Putamen (tissue), 1 donor: ENCODE results near the gene KRT82.
A peak's percentile ranks its signal among the peaks of the same experiment; 100 is the strongest.
"Not testable (repeated sequence)": the region's sequence is repeated elsewhere in the genome, so short reads cannot be mapped to it uniquely, and the experiment has no call there.

Experiments used
- DNase-seq: peaks from one replicate; pipeline ENCODE4 v3.0.0-alpha.2; 2016; ENCODE audit warnings: low spot score

Gene KRT82

DNA sequence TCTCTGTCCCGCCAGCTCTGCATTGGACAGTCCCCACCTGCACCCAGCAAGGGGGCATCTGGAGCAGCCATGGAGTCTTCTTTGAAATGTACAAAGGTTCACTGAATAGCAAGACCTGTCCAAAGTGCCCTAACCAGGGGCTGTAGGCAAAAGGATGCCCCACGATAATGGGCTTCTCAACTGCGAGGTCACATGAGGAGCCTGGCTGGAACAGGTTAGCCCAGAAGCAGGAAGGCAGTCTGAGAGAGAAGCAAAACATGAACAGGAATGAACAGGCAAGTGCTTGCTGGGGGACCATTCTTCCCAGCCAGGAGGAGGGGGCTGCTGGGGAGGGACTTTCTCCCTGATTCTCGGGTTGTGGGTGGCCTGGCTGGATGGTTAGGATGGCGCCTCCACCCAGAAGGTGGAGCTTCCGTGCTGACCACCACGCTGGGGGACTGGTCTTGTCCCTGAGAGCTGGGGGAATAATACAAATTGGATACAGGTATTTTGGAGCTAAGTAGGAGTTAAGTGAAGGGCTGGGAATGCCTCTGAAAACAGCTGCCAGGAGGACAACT lies 46.0 kb downstream of the KRT82 start:
- DNase-seq, result no peak

- no peak for DNase-seq
Measured at GRCh38 chr12:52359621-52360061, 46.5 kb downstream of the KRT82 start.

DNA sequence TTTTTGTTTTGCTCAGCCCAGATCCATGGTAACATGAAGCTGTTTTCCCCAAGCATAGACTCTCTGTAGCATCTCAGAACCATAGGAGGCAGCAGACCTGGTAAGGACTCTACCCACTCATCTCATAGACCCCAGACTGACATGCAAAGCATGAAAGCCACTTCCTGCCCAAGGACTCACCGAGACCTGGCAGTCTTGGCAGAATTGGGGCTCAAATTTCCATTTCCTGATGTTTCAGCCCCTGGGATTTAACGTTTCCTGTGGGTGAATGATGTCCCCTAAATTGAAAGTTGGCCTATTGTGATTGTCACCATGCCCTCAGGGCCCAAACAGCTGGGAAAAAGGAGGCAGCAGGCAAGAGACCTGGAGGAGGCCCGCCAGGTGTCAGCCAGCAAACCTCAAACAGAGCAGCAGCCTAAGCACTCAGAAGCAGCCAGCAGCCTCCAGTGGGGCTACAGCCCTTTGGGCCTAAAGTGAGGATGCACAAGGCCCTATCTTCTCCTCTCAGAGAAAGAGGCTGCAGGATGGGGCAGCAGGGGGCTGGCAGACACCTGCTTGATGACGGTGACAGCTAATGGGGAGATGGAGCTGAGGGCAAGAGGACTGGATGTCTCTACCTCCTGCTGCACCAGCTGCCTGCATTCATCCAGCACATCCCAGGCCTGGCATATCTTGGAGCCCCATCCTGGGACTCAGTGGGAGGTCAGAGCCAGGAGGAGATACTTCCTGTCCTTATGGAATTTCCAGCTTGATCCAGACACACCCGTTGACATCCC lies 47.4 kb downstream of the KRT82 start:
- DNase-seq, result no peak

DNA sequence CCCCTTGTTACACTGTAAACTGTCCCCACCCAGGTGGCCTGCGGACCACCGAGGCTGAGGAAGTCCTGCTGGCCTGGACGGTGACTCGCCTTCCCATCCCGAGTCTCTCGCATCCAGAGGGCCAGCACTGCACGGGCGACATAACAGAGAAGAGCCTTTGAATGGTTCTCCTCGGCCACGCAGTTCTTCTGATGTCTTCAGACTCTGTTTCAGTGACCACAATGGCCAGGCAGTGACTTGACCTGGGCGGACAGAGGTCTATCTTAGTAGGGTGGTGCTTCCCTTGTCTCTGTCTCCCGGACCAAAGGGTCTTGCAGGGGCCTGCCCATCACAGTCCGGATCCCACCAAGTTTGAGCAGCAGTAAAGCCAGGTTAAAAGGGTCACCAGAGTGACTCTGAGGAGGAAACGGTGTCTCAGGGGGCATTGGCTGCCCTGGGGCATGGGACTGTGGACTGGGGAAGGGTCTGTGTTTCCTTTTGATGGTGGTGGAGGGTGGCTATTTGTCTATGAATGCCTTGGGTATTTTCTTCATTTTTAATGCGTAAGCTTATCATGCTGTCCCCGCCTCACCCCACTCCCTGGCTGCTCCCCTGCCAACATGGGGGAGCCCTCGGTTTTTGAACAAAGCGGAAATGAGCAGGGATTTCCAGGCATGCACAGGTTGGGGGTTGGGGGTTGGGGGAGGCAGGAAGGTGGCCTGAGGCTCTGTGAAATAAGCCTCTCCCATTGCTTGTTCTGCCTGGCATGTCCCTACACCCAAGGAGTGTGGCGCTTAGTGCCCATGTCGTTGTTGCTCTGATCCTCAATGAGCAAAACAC lies 49.2 kb downstream of the KRT82 start:
- no peak for DNase-seq

- DNase-seq, result no peak
Measured at GRCh38 chr12:52356031-52356761, 49.9 kb downstream of the KRT82 start.

GRCh38 chr12:52355176-52355575 lies 51.0 kb downstream of the KRT82 start:
- no peak for DNase-seq

DNA sequence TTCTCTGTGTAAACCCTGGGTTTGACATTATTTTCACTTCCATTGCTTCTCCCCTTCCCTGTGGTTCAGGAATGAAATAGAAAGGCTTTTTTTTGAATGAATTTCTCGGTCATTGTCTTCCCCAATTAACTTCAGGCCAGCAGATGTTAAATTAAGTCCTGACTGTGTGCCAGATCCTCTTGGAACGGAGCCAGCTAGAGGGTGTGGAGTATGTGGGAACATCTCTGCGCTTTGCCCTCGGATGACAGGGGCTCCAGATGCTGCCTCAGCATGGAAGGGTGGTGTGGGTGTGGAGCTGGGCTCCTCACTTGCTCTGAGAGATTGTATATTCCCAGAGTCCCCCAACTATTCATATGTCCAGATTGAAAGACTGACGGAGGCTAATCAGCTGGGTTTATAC lies 51.9 kb downstream of the KRT82 start:
- no peak for DNase-seq

- no peak for DNase-seq
Measured at GRCh38 chr12:52353766-52354165, 52.4 kb downstream of the KRT82 start.

DNA sequence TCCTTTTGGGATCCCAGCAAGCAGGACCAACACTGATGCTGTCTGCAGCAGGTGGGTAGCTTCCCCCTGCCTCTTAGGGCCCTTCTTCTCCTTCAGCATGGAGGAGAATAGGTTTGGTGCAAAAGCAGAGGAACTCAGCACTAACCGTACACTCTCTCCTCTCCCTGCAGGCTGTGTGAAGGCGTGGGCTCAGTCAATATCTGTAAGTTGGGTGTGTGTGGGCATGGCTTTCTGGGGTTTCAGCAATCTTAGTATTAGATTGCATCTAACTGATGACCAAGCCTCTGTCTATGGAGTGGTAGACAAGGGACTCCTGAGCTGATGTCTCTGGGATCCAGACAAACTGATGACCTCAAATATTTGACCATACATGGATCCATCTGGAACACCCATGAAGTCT lies 53.2 kb downstream of the KRT82 start:
- DNase-seq, result no peak

- DNase-seq, result peak; percentile 52
Measured at GRCh38 chr12:52351196-52352059, 54.7 kb downstream of the KRT82 start.

DNA sequence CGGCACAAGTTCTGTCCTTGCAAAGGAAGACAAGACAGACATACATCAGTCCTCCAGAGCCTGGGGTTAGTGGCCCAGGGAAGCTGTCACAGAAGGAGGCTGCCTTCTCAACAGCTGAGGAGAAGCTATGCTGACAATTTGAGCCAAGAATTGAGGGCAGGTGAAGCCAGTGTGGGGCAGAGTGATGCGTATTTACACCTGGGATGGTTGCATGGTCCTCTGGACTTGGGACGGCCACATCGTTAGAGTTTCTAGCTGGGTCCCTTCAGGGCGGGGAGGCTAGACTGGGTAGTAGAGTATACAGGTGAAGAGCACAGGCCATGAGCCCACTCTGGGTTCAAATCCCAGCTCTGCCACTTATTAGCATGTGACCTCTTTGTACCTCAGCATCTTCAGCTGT lies 55.3 kb downstream of the KRT82 start:
- DNase-seq, result no peak

DNA sequence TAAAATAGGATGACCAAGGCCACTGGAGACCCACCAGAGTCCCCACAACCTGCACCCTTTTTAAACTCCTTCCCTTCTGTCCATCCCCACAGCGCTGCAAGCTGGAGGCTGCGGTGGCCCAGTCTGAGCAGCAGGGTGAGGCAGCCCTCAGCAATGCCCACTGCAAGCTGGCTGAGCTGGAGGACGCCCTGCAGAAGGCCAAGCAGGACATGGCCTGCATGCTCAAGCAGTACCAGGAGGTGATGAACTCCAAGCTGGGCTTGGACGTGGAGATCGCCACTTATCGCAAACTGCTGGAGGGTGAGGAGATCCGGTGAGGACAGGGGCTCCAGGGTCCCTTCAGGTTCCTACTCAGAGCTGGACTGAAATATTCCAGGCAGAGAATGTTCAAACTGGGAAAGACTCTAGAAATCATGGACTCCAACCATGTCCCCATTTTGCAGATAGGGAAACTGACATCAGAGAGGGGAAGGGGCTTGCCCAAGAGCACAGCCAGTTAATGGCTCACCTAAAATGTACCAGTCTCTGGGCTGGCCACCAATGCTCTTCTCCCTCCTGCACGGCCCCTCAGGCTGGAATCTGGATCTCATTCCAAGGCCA lies 56.0 kb downstream of the KRT82 start:
- DNase-seq, result no peak

DNA sequence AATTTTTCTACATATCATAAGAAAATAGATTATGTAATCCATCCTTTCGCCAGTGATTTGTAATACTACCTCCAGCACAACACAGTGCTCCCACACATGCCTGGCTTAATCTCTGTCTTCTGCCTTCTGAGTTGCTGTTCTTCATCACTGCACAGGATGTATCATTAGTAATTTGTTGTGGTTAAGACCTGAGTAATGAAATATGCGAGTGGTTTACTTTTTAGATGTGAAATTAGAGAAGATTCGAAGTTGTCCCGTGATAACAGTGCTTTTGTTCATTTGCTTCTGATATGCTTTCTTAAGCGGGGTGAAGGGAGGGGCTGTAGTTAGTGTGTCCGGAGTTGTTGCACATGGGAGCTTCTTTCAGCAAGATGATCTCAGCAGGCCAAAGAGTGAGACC lies 56.9 kb downstream of the KRT82 start:
- no peak for DNase-seq

GRCh38 chr12:52347551-52348510 lies 58.3 kb downstream of the KRT82 start:
- no peak for DNase-seq

DNA sequence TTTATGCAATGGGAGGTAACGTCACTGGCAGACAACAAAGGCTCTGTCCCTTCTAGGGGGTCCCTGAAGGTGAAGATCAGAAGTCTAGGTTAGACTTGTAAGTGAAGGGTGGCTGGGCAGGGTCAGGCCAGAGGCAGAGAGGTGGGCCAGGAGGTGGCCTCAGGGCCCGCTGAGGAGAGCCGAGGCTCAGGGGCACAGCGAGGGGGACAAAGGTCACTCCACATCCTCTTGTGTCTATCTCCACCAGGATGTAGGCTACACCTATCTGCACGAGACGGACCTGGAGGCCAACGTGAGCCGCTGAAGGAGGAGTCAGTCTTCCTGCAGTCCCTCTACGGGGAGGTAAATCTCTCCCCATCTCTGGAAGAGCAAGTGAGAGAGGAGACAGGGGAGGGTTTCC lies 59.1 kb downstream of the KRT82 start:
- no peak for DNase-seq

GRCh38 chr12:52346593-52346992 lies 59.5 kb downstream of the KRT82 start:
- DNase-seq, result peak; percentile 36

DNA sequence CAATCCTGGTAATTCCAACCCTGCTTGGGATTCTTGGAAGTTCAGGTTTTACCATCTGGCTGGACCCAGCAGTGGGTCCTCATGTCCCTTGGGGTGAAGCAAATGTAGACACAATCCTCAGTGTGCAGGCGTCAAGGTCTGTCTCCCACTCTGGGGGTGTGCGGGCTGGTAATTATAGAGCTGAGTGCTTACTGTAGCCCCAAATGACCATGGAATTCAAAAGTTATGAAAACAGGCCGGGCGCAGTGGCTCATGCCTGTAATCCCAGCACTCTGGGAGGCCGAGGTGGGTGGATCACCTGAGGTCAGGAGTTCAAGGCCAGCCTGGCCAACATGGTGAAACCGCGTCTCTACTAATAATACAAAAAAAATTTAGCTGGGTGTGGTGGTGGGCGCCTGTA lies 61.1 kb downstream of the KRT82 start:
- DNase-seq, result not testable (repeated sequence)

DNA sequence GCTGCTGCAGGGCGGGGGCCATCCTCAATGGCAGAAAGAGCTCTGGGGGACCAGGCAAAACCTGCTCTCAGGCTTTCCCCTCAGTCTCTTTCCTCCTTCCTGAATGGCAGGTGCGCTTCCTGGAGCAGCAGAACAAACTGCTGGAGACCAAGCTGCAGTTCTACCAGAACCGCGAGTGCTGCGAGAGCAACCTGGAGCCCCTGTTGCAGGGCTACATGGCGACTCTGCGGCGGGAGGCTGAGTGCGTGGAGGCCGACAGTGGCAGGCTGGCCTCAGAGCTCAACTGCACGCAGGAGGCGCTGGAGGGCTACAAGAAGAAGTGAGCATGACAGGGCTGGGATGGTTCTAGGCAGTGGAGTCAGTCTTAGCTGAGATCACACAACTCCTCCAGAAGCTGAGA lies 62.0 kb downstream of the KRT82 start:
- DNase-seq, result no peak
